Sigmoid colon (tissue), 7 donors: ENCODE results near the gene RAB41. TPM values are rescaled to one million over a fixed set of nuclear protein-coding genes. Genes with fewer than 3 reads are reported as not detected.

Experiments
- DNase-seq: peaks from one replicate; pipeline ENCODE4 v3.0.0-alpha.2; 2019
- H3K27ac ChIP-seq, 4 donors: fragments of 200-600 bp; sonication (generic); one replicate each; pipeline ENCODE4 v1.5.1; 2016 to 2019; ENCODE audit warnings: mild to moderate bottlenecking in 1 of 4
- H3K27me3 ChIP-seq, 3 donors: fragments of 200-600 bp; sonication (generic); one replicate each; pipeline ENCODE4 v1.5.1; 2019; ENCODE audit warnings: mild to moderate bottlenecking in 1 of 3
- H3K36me3 ChIP-seq, 4 donors: fragments of 200-600 bp; sonication (generic); one replicate each; pipeline ENCODE4 v1.5.1; 2016 to 2019
- H3K4me1 ChIP-seq, 4 donors: fragments of 200-600 bp; sonication (generic); one replicate each; pipeline ENCODE4 v1.5.1; 2017 to 2019
- H3K4me3 ChIP-seq, 4 donors: fragments of 200-600 bp; sonication (generic); one replicate each; pipeline ENCODE4 v1.5.1; 2017 to 2019; ENCODE audit warnings: mild to moderate bottlenecking in 2 of 4, moderate library complexity in 1 of 4
- H3K9me3 ChIP-seq, 4 donors: fragments of 200-600 bp in 3 of 4; sonication (generic) in 3 of 4; one replicate each; pipeline versions ENCODE4 v1.5.1 to v1.6.1; 2013 to 2019
- EP300 ChIP-seq, 4 donors: sonication (generic); formaldehyde crosslinking; IDR thresholded peaks; one replicate each; pipeline ENCODE4 v1.6.1; 2017; ENCODE audit warnings: antibody characterized with exemption in 4 of 4
- POLR2A ChIP-seq, 2 donors: fragments of 450-650 bp; IDR thresholded peaks; one replicate each; pipeline ENCODE4 v1.6.1; 2016; ENCODE audit warnings: antibody characterized with exemption in 2 of 2, mild to moderate bottlenecking in 2 of 2, moderate library complexity in 2 of 2
- POLR2AphosphoS5 ChIP-seq, 4 donors: sonication (generic); formaldehyde crosslinking; IDR thresholded peaks; one replicate each; pipeline ENCODE4 v1.6.1; 2017; ENCODE audit warnings: antibody characterized with exemption in 4 of 4
- WGBS, 2 donors: extraction: QIAGEN DNeasy Blood & Tissue Kit; methylation state at CpG; one replicate each; pipeline ENCODE4 v1.1.7; 2013; 5-methylcytosine and 5-hydroxymethylcytosine counted together
- intact Hi-C: fragments of 100-400 bp; cut with DNase I; formaldehyde crosslinking; loops from one replicate; pipeline ENCODE4 v1.15.1; 2023
- polyA plus RNA-seq, 3 donors: library from polyadenylated mRNA; stranded (reverse); fragments of 200-250 nt; gene quantifications; one replicate each; pipeline ENCODE4 v1.2.3, GENCODE V29; 2013
- small RNA-seq, 3 donors: library from RNA; depleted of rRNA; stranded (forward); fragments of <200 nt; gene quantifications; one replicate each; pipeline ENCODE3, GENCODE V24; 2016
- total RNA-seq, 4 donors: library from RNA; depleted of rRNA; stranded (reverse); fragments of >200 nt; gene quantifications; one replicate each; pipeline ENCODE4 v1.1.0, GENCODE V29; 2016
- donor health status: healthy with polysubstance abuse.
- donor health status: Bipolar disorder and iron deficiency.
- donor health status: healthy.

RAB41 gene
- total and polyA plus RNA-seq, 7 donors = 0.10 TPM; not detected in 6

GRCh38 chrX:70332600-70332999 lies 50.6 kb downstream of the RAB41 start:
- H3K9me3 ChIP-seq = no peaks in the 10 kb centered on the region
- no peaks in the 10 kb centered on the region for H3K27me3 ChIP-seq
- no peak for DNase-seq
- intact Hi-C loops = no loop called here
- 96 to 100% methylated on average over 1 of the region's 1 CpG for WGBS, 2 donors
- no peak overlapping the region for H3K27ac ChIP-seq
- TF ChIP-seq POLR2A (IDR thresholded peaks at IDR 0.05) = no peak
- TF ChIP-seq EP300 (IDR thresholded peaks at IDR 0.05) = no peak
- TF ChIP-seq POLR2AphosphoS5 (IDR thresholded peaks at IDR 0.05) = no peak
- no peaks in the 10 kb centered on the region for H3K36me3 ChIP-seq
- H3K4me3 ChIP-seq = no peak overlapping the region
- H3K4me1 ChIP-seq = no peaks in the 10 kb centered on the region

Small RNAs within 50 kb of the gene (small RNA-seq; reads per million reads assigned to genes)
- 0 reads per million in 3 donors for gene RNA5SP507

Other genes starting within 250 kb of the RAB41 start
- not detected for gene AWAT2, start 232.2 kb upstream of the RAB41 start, total RNA-seq
- gene AWAT2, start 232.2 kb upstream of the RAB41 start, polyA plus RNA-seq = under 1 TPM in 1 of 3 donors, not detected in 2; 0.60 TPM
- gene OTUD6A, start 219.7 kb upstream of the RAB41 start, total RNA-seq = not detected
- not detected for gene OTUD6A, start 219.7 kb upstream of the RAB41 start, polyA plus RNA-seq
- 100 to 1,000 TPM in 1 of 4 donors, 10 to 100 TPM in 3; 71.5 to 100 (median 85.0) TPM for gene IGBP1, start 148.7 kb upstream of the RAB41 start, total RNA-seq
- 100 to 1,000 TPM in 2 of 3 donors, 10 to 100 TPM in 1; 69.7 to 126 (median 114) TPM for gene IGBP1, start 148.7 kb upstream of the RAB41 start, polyA plus RNA-seq
- not detected for gene DGAT2L6, start 104.7 kb upstream of the RAB41 start, total RNA-seq
- not detected for gene DGAT2L6, start 104.7 kb upstream of the RAB41 start, polyA plus RNA-seq
- not detected for gene AWAT1, start 47.5 kb upstream of the RAB41 start, total RNA-seq
- gene AWAT1, start 47.5 kb upstream of the RAB41 start, polyA plus RNA-seq = not detected
- gene P2RY4, start 22.0 kb upstream of the RAB41 start, total RNA-seq = 1 to 10 TPM in 1 of 4 donors, under 1 TPM in 2, not detected in 1; 0.27 to 1.7 (median 0.33) TPM
- under 1 TPM; 0.44 to 0.60 (median 0.46) TPM for gene P2RY4, start 22.0 kb upstream of the RAB41 start, polyA plus RNA-seq
- not detected for gene ARR3, start 13.8 kb upstream of the RAB41 start, total RNA-seq
- gene ARR3, start 13.8 kb upstream of the RAB41 start, polyA plus RNA-seq = under 1 TPM in 2 of 3 donors, not detected in 1; 0.25 to 0.60 TPM
- gene PDZD11, start 7.8 kb downstream of the RAB41 start, total RNA-seq = 10 to 100 TPM; 21.2 to 32.8 (median 25.6) TPM
- gene PDZD11, start 7.8 kb downstream of the RAB41 start, polyA plus RNA-seq = 100 to 1,000 TPM in 1 of 3 donors, 10 to 100 TPM in 2; 55.4 to 115 (median 93.7) TPM
- gene KIF4A, start 7.9 kb downstream of the RAB41 start, total RNA-seq = under 1 TPM; 0.16 to 0.55 (median 0.45) TPM
- gene KIF4A, start 7.9 kb downstream of the RAB41 start, polyA plus RNA-seq = 1 to 10 TPM in 2 of 3 donors, under 1 TPM in 1; 0.60 to 5.5 (median 2.1) TPM
- not detected for gene GDPD2, start 141.1 kb downstream of the RAB41 start, total RNA-seq
- 1 to 10 TPM; 2.3 to 8.7 (median 3.0) TPM for gene GDPD2, start 141.1 kb downstream of the RAB41 start, polyA plus RNA-seq
- 10 to 100 TPM; 12.5 to 24.0 (median 21.6) TPM for gene DLG3, start 162.7 kb downstream of the RAB41 start, total RNA-seq
- gene DLG3, start 162.7 kb downstream of the RAB41 start, polyA plus RNA-seq = 10 to 100 TPM; 24.0 to 35.2 (median 32.8) TPM